GM18867 (cell line): ENCODE results near the gene HDAC4.
"Not testable (repeated sequence)": the region's sequence is repeated elsewhere in the genome, so short reads cannot be mapped to it uniquely, and the experiment has no call there.

ENCODE experiments used
- ATAC-seq: cut with Tn5 transposase; IDR thresholded peaks from one replicate; pipeline ENCODE4 v1.9.1; 2021; ENCODE audit warnings: mild to moderate bottlenecking, moderate library complexity; ENCODE audit not compliant: unreplicated experiment

The HDAC4 gene

DNA sequence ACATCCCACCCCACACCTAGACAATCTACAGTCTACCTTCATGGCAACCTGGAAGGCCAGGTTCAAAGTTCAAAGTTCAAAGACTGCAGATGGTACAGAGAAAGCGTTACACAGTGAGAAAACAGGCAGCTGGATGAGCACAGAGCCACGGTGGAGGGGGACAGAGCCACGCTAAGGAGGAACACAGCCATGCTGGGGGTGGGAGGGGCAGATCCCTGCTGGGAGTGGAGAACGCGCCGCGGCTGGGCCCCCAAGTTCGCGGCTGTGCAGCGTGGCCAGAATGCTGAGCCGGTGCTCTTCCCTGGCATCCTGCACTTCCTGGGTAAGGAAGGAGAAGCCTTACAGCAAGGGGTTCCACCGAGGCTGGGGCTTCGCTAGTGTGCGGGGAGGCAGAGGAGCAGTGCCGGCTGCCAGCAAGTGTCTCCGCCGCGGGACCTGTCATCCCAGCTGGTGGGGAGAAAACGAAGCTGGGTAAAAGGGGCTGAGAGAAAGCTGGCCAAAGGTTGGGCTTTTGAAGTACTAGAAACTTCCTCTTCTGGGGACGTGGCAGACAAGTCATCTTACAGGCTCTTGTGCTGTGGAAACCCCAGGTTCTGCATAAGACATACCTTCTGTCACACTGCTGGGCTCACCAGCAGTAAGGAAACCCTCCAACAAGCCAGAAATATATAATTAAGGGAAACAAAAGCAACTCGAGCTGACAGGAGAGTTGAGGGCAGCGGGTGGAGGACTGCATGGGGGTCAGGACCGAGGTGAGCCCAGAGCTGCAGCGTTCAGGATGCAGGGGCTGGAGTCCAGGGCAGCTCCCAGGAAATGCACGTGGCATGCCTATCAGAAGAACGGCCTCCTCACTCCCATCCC lies 115.5 kb downstream of the HDAC4 start:
- ATAC-seq, result no peak

DNA sequence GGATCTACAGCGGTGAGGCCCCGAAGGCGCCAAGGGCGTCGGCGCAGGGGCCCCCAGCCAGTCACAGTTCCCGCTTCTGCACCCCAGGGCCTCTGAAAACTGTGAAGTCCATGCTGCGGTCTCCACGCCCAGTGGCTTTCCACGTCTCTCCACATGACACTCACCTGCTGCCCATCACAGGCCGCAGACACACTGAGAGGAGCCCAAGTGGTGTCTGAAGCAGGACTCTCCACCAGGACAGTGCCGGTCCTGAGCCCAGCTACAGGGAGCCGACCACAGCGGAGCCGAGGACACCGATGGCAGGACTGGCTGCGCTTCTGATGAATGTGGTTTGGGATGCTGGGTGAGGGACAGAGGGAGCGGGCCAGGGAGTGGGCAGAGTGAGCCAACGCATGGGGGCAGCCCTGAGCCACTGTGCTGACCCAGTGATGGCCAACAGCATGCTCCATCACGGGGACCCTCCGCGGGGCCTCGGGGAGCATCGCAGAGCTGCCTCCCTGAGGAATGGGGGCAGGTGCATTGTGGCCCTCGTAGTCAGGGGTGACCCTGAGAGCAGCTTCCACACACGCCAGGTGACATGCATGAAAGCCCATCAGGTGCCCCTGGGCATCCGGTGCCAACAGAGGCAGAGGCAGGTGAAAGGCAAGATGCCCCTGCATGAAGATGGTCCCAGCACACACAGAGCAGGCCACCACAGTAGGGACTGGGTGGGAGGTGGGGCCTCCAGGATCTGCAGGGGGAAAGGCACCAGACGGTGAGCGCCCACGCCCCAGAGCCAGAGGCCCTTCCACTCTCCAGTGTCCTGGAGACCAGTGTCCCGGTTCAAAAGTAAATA lies 116.6 kb downstream of the HDAC4 start:
- ATAC-seq, result no peak

DNA sequence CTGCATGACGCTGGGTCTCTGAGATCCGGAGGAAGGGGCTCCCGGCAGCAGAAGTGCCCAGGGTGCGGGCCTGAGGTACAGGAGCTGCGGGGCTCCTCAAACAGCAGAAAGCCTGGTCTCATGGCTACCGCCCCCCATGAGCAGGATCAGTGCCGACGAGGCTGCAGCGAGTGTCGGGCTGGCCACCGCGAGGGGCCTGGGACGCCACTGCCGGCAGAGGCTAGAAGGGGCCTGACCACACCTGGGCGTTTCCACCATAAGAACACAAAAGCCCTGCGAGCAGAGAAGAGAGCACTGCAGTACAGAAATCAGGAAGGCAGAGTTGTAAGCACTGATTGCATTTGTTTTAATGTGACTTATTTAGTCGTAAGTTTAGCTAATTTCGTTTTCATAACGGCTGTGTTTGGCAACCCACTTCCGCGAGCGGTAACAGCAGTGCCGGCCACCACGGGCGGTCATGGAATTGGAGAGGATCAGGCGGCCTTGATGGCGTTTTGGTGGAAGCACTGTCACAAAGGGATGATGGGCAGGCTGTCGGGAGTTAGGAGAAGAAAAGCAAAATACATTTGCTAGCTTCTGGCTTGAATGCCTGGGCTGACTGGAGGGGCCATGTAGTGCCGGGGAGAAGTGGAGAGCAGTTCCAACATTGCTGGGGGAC lies 117.4 kb downstream of the HDAC4 start:
- ATAC-seq, result no peak

DNA sequence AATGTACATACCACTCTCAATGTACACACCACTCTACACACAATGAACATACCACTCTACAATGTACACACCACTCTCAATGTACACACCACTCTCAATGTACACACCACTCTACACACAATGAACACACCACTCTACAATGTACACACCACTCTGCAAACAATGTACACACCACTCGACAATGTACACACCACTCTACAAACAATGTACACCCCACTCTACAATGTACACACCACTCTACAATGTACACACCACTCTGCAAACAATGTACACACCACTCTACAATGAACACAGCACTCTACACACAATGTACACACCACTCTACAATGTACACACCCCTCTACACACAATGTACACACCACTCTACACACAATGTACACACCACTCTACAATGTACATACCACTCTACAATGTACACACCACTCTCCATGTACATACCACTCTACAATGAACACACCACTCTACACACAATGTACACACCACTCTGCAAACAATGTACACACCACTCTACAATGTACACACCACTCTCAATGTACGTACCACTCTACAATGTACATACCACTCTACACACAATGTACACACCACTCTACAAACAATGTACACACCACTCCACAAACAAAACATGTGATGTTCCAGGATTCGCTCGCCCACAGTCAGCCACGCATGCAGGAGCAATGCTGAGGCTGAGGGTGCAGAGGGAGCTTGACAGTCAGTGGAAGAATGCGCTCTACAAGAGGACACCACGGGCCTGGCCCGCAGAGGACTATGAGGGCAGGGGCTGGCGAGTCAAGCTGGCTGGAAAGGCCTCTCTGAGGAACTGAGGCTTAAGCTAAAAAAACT lies 118.2 kb downstream of the HDAC4 start:
- no peak for ATAC-seq

DNA sequence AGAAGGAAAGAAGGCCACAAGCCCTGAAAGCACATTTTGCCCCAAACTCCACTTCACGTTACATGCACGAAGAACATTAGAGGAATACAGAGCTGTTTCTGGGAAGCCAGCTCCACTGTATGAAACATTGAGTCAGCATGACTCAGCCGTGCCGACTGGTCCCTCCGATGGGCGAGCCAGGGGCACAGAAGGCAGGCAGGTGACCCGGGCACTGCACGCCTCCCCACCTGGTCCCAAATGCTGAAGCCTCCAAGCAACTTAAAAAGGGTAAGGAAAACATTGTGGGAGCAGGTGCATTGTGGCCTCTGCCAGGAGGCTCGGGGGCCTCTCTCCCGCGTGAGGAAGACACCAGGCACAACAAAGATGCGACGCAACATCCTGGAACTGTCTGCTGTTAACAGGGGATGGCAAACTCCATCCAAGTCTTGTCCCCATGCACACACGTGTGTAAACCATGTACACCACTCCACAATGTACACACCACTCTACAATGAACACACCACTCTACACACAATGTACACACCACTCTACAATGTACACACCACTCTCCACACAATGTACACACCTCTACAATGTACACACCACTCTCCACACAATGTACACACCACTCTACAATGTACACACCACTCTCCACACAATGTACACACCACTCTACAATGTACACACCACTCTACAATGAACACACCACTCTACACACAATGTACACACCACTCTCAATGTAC lies 120.4 kb downstream of the HDAC4 start:
- ATAC-seq, result not testable (repeated sequence)

DNA sequence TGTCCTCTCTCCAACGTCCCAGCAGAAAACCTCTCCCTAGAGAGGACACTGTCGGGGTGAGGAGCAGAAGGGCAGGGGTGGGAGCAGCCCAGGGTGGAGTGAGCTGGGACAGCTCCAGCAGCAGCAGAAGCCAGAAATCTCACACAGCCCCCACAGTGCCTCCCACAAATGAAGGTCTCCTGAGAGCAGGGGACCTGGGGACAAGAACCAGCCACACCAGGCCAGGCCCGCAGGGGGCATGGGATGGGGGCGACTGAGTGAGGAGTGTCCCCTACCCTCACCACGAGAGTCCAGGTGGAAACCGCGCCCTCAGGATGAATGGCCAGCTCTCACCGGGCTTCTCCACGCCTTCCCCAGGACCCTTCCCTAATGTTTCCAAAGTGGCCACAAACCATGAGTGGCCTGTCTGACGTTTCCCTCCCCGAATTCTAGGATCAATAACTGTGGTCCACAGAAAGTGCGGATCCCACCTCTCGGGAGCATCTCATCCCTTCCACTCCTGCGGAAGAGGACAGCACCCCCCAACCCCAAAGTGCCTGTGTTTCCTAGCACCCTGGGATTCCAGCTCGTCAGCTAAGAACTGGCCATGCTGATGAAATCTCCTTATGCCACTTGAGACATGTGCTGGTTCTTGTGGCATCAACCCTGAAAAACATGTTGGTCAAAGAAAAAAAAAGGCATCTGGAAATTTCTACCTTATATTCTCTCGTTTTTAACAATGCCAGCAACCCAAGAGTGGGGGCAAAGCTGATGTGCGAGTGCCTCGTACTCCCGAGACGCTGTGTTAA lies 121.1 kb downstream of the HDAC4 start:
- no peak for ATAC-seq

DNA sequence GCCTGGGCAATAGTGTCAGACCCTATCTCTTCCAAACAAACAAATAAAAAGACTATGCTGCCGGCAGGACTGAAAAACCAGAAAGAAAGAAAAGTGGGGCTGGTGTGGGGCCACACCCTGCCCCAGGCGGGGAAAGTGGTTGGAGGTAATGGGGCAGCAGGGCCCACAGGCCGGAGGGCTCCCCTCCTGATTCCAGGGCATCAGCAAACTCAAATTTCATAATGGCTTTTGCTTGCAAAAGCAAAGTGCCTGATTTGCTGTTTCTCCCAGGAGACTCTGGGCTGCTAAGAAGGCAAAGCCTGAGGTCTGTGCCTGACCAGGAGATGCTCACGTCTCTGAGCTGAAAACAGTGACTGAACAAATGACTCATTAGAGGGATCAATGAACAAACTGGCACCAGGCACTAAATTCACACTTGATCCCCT lies 121.9 kb downstream of the HDAC4 start:
- no peak for ATAC-seq

DNA sequence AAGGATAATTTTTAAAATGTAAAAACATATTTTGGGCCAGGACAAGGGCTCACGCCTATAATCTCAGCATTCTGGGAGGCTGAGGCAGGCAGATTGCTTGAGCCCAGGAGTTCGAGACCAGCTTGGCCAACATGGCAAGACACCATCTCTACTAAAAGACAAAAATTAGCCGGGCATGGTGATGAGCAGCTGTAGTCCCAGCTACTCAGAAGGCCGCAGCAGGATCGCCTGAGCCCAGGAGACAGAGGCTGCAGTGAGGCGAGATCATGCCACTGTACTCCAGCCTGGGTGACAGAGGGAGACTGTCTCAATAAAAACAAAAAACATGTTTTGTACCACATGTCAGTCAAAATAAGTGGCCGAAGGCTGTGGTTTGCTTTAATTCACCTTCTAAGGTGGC lies 122.5 kb downstream of the HDAC4 start:
- no peak for ATAC-seq

DNA sequence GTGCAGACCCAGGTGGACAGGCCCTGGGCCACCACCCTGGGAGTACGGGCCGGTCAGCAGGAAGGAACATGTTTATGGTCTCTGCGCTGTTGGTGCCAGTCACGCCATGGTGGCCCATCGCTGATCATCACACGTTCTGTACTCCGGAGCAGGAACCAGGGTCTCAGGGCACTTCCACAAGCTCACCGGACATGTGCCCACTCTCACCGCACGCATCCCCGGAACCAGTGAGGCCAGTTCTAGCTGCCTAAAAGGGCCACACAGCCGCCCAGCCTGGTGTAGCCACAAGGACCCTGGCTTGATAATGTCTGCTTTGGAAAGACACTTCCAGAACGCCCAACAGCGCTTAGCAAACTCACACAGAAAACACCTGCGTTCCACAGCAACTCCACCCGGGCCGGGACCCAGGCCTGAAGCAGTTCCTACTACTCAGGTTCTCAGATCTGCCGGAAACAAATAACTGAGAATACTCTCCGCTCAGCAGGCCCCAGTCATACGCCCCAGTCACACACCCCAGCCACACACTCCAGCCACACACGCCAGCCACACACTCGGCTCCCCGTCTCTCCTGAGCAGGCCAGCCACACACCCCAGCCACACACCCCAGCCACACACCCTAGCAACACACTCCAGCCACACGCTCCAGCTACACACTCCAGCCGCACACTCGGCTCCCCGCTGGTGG lies 123.3 kb downstream of the HDAC4 start:
- ATAC-seq, result no peak

DNA sequence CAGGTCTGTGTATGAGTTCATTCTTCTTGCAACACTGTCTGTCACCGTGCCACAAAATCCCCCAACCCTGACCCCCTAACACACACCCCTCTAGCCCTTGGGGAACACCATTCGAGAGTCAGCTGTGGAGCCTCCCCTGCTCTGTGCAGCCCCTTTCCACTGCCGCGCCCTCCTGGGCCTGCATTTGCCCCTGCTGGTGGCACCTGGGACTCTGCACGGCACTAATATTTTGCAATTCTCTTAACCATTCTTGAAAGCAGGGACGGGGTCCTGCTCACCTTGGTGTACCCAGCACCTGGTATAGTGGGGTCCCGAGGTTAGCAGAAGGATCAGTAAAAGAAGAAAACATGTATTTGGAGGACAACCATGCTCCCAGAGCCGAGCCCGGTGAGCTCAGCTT lies 124.0 kb downstream of the HDAC4 start:
- ATAC-seq, result no peak

DNA sequence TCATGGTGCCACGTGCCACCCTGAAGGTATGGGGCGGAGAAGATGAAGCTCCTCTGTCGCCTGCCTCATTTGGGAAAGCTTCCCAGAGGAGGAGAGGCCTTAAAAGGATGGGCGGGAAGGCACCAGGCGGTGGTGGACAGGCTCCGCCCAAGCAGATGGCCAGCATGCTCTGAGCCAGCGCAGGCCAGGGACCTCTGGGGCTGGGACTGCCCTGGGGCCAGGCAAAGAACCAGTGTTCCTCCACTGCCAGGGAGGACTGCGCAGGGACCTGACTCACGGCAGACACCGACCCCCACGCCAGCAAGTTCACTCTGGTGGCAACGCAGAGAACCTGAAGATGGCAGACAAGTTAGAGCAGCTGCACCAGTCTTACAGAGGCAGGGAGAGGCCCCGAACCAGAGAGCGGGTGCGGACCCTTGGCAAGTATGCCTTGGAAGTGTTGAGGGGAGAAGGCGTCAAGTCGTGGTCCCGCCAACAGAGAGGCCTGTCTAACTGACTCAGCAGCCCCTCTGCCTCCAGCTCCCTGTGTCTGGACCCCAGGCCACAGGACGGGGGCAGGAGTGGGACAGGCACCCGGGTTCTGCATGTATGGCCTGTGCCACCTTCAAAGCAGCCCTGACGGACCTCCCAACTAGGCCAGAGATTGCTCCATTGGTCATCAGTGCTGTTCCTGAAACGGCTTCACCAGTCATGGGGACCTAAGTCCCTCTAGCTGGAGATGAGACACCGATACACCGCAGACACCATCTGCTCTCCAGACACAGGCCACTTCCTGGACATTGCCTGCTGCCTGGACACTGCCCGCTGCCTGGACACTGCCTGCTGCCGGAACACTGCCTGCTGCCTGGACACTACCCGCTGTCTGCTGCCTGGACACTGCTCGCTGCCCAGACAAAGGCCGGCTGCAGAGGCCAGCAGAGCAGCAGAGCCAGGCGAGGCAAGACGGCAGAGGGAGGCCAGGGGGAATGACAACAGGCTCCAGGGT lies 124.7 kb downstream of the HDAC4 start:
- ATAC-seq, result no peak

DNA sequence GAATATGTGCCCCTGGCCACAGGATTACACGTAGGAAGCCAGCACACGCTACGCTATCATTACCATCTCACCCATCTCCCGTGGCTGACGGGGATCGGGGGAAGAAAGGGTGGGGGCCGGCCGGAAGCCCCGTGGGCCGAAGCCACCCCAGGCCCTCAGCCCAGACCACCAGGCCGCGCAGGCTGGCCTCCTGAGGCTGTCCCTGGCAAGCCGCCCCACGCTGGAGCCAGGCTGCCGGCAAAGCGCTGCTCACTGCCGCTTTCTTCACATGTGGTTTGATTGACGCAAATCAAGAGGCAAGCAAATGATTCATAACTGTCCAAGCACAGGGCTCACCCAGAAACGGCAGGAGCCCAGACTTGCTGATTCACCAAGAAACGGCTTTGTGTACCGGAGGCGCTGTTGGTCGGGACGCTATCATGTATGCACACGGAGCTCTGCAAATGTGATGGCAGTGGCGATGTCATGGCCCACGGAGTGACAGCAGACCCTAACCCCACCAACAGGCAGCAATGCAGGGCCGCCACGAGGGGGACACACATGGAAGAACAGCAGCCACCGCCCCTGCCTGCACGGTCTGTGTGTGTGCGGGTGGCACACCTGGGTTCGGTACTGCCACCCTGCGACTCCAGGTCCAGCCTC lies 125.7 kb downstream of the HDAC4 start:
- peak; percentile 91 for ATAC-seq

DNA sequence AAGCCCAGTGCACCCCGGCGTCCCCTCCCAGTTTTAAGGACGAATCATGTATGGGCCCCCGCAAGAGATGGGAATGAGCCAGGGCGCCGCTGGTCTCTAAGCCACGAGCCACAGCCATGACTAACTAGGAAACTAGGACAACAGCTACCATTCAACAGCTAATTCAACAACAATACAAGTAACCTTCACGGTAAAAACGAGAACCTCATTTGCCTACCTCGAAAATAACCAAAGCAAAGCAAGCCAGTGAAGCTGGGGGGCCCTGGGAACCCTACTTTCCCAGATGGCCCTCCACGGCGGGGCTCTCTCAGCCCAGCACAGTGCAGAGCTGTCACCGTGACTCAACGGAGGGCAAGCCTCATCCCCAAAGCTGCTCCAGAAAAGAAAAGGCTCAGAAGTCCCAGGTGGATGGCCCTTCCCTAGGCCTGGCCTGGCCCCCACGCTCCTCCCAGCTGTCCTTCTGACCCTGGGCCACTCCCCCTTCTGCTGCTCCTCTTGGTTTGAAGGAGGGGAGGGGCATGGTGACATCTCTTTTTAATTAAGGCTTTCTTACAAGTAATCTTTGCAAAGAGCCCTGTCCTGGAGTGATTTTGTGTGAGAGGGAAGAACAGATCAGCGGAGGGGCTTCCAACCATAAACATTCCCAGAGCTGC lies 126.3 kb downstream of the HDAC4 start:
- no peak for ATAC-seq

DNA sequence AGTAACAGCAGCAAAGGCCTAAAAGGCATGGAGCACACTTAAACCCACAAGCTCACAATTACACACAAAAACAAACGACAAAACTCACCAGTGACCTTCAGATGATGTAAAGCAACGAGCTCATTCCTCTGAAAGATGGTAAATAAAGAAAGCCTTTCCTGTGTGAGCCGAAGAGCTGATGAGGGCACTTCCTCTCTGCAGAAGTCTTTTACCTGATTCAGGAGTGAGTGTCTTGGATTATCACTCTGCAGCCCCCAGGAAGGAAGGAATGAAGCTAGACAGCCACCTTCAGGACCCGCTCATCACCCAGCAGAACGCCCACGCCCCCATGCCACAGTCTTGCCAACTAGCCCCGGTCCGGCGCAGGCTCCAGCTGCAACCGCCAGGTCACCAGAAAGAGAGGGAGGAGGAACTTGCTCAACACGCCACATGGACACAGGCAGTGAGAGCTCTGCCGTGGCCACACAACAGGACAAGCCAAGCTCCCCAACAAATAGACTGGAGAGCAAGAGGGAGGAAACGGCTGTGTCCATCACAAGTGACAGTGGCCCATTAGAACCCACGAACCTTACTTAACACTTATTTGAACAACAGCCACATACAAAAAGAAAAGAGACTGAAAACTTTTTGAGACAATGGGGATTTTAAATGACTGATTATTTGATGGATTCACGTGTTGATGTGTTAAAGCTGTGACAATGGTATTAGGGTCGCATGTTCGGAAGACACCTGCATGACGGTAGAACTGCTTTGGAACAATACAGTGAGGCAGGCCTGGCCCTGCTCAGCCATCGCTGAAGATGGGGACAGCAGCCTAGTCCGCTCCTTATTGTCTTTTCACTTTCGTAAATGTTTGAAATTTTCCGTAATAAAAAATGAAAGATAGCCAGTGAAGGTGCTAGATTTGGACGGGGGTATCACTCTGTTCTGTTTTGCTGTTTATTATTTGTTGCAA lies 127.3 kb downstream of the HDAC4 start:
- ATAC-seq, result no peak

DNA sequence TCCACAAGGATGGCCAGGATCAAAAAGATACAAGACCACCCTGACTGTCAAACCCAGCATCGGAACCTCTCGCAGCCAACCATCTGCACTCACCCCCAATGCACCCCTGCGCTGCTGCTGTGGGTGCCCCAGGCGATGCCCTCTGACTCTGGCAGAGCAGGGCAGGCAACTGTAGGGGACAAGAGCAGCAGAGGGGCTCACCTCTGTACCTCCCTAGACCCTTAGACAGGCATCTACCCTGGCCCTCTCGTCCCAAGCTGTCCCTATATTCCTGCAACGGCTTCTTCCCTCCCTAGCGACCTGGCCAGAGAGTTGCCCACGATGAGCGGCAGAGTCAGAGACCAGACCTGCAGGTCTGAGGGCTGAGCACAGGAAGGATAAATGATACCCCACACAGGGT lies 128.2 kb downstream of the HDAC4 start:
- ATAC-seq, result no peak
